Endothelial cell of umbilical vein (primary cell): ENCODE measurements around the gene MTSS2. TPM values are rescaled to one million over a fixed set of nuclear protein-coding genes. Genes with fewer than 3 reads are reported as not detected.

ENCODE experiments used
- BruUV-seq: library from RNA; stranded (reverse); fragments of 400-500 nt; replicated peaks from 2 replicates; lab custom pipeline; 2021; lab: Mats Ljungman, UMichigan
- CTCF ChIA-PET: fragments of 300-600, 350-600 bp; sonication (Branson Sonifier 250); formaldehyde crosslinking; loops from one replicate; lab custom pipeline; 2021; ENCODE audit warnings: antibody characterized with exemption, inconsistent platforms; lab: Charles Lee
- POLR2A ChIA-PET: fragments of 300-600, 350-600 bp; sonication (Branson Sonifier 250); formaldehyde crosslinking; loops from one replicate; lab custom pipeline; 2021; ENCODE audit warnings: antibody characterized with exemption, inconsistent platforms; lab: Charles Lee
- DNase-seq: peaks from one replicate; pipeline ENCODE4 v3.0.0-alpha.2; 2011; ENCODE audit warnings: low read depth, low spot score
- FAIRE-seq: peaks from 2 replicates; lab custom pipeline; 2011; peaks lifted over from hg19 to GRCh38; lab: Jason Lieb, UNC
- H2AFZ ChIP-seq: 2 replicates; pipeline ENCODE4 v1.6.0; 2012; ENCODE audit warnings: low read depth, low read length, control low read depth, inconsistent platforms
- H3K27ac ChIP-seq: 2 replicates; pipeline ENCODE4 v1.5.1; 2011; ENCODE audit warnings: low read depth, mild to moderate bottlenecking, control low read depth, low read length, moderate library complexity; ENCODE audit not compliant: insufficient read depth
- H3K27me3 ChIP-seq, 2 experiments: 2 replicates each; pipeline versions ENCODE4 v1.6.0 to v1.6.1; 2011; ENCODE audit warnings: low read length in 2 of 2, mixed read lengths in 1 of 2; ENCODE audit not compliant: control insufficient read depth in 2 of 2, insufficient read depth in 2 of 2
- H3K36me3 ChIP-seq, 2 experiments: 2 replicates in 1 of 2; 3 replicates in 1 of 2; pipeline ENCODE4 v1.5.1; 2011; ENCODE audit warnings: low read length in 2 of 2, mild to moderate bottlenecking in 1 of 2, moderate library complexity in 1 of 2; ENCODE audit not compliant: control insufficient read depth in 2 of 2, insufficient read depth in 2 of 2; ENCODE audit errors: extremely low read depth in 1 of 2
- H3K4me1 ChIP-seq: 3 replicates; pipeline ENCODE4 v1.5.1; 2011; ENCODE audit warnings: mild to moderate bottlenecking, low read length; ENCODE audit not compliant: control insufficient read depth, insufficient read depth; ENCODE audit errors: extremely low read depth
- H3K4me2 ChIP-seq: 2 replicates; pipeline ENCODE4 v1.6.1; 2011; ENCODE audit warnings: low read length, control low read depth, mixed read lengths; ENCODE audit not compliant: insufficient read depth
- H3K4me3 ChIP-seq, 3 experiments: fragments of 200-600 bp in 1 of 3; sonication (generic), shearing (Covaris generic) in 1 of 3; replicated peaks in 1 of 3; 2 replicates each; pipeline ENCODE4 v1.5.1; 2011 to 2016; ENCODE audit warnings: control low read depth in 3 of 3, low read length in 3 of 3, mild to moderate bottlenecking in 2 of 3, inconsistent platforms in 1 of 3, low read depth in 1 of 3, moderate library complexity in 1 of 3; ENCODE audit not compliant: insufficient read depth in 1 of 3
- H3K79me2 ChIP-seq: 2 replicates; pipeline ENCODE4 v1.6.0; 2012; ENCODE audit warnings: low read length, inconsistent platforms; ENCODE audit not compliant: control insufficient read depth, insufficient read depth
- H3K9ac ChIP-seq: replicated peaks from 2 replicates; pipeline ENCODE3; 2011; ENCODE audit warnings: low read length, control low read depth; ENCODE audit not compliant: insufficient read depth; ENCODE audit errors: extremely low read depth
- H3K9me1 ChIP-seq: replicated peaks from 3 replicates; pipeline ENCODE4 v1.6.0; 2011; ENCODE audit warnings: mild to moderate bottlenecking, low read length; ENCODE audit not compliant: control insufficient read depth, insufficient read depth; ENCODE audit errors: extremely low read depth
- H3K9me3 ChIP-seq: replicated peaks from 2 replicates; pipeline ENCODE4 v1.5.1; 2012; ENCODE audit warnings: low read length, inconsistent platforms; ENCODE audit not compliant: control insufficient read depth, insufficient read depth
- H4K20me1 ChIP-seq: replicated peaks from 2 replicates; pipeline ENCODE3; 2011; ENCODE audit warnings: mild to moderate bottlenecking, low read length; ENCODE audit not compliant: control insufficient read depth, insufficient read depth; ENCODE audit errors: extremely low read depth
- EZH2 ChIP-seq: IDR thresholded peaks from 2 replicates; pipeline ENCODE4 v1.6.1; 2012; ENCODE audit warnings: borderline replicate concordance, low read depth, mild to moderate bottlenecking, moderate library complexity, low read length, inconsistent platforms; ENCODE audit not compliant: severe bottlenecking
- GATA2 ChIP-seq: IDR thresholded peaks from 2 replicates; pipeline ENCODE4 v1.7.0; 2011; ENCODE audit warnings: low read depth, mild to moderate bottlenecking, moderate library complexity, mixed read lengths, low read length; ENCODE audit not compliant: insufficient read length, insufficient read depth
- JUN ChIP-seq: IDR thresholded peaks from 2 replicates; pipeline ENCODE4 v1.6.1; 2011; ENCODE audit warnings: borderline replicate concordance, low read depth; ENCODE audit not compliant: insufficient read length, insufficient read depth
- POLR2AphosphoS5 ChIP-seq: IDR thresholded peaks from 2 replicates; pipeline ENCODE4 v1.6.1; 2012; ENCODE audit warnings: low read depth, mild to moderate bottlenecking, control low read depth, low read length, moderate library complexity; ENCODE audit not compliant: insufficient read depth
- dilution Hi-C: fragments of 300-500 bp; cut with MboI; formaldehyde crosslinking; loops from one replicate; pipeline ENCODE4 v1.15.0; 2019; ENCODE audit warnings: low sequenced_read_pairs; ENCODE audit not compliant: extremely low pct_ligation_motif_present
- intact Hi-C: fragments of 100-400 bp; cut with micrococcal nuclease; formaldehyde crosslinking; loops from one replicate; pipeline ENCODE4 v1.10.0; 2022
- polyA plus RNA-seq, 4 experiments: library from polyadenylated mRNA; depleted of rRNA in 3 of 4; stranded (reverse) in 3 of 4; unstranded in 1 of 4; fragments of >200 nt; gene quantifications; 2 replicates each; pipeline versions ENCODE4 v1.2.1 to v1.2.3, GENCODE V29; 2011 to 2012; ENCODE audit warnings: missing spikeins in 1 of 4
- total RNA-seq: library from RNA; stranded (reverse); gene quantifications from 2 replicates; pipeline ENCODE4 v1.2.3, GENCODE V29; 2021

The MTSS2 gene
- total and polyA plus RNA-seq, 2 donors (not counting 3 experiments of a cell fraction or from before 2014, with no cell fraction given) = 38.4 to 42.3 TPM

DNA sequence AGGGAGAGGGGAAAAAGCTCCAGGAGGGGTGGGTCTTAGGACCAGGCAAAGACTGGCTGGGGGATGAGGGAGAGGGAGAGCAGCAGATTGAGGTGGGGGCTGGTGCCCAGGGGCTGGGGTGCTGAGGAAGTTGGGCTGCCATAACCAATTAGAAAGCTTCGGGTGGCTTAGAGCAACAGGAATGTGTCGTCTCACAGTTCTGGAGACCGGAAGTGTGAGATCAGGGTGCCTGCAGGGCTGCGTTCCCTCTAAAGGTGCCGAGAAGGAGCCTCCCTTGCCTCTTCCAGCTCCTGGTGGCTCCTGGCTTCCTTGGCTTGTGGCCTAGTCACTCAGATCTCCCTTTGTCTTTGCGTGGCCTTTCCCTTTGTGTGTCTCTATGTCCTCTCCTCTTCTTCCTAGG, 37.2 kb downstream of the MTSS2 start:
- Histone ChIP-seq H3K27me3 (no peaks in the 10 kb centered on the region), H3K27ac (no peak overlapping the region), H4K20me1 (no peaks in the 10 kb centered on the region), H3K4me2 (no peak overlapping the region), H3K4me3 (no peak overlapping the region), H3K4me1 (no peaks in the 10 kb centered on the region), H3K79me2 (no peaks in the 10 kb centered on the region), H2AFZ (no peak overlapping the region), H3K9ac (no peak overlapping the region), H3K9me1 (no peaks in the 10 kb centered on the region), H3K36me3 (no peaks in the 10 kb centered on the region), H3K9me3 (no peaks in the 10 kb centered on the region)
- dilution Hi-C loops = no loop called here
- TF ChIP-seq EZH2 (no peak), POLR2AphosphoS5 (no peak), JUN (no peak)
- CTCF ChIA-PET = interaction anchor here (1.3 kb wide), 1 partner anchor 80 kb away, joined by 3 read pairs; no protein-coding TSS in a partner anchor
- FAIRE-seq (no peak), DNase-seq (no peak)
- no TSS peak for BruUV-seq
- intact Hi-C loops = no loop called here
- POLR2A ChIA-PET = no interaction called here

DNA sequence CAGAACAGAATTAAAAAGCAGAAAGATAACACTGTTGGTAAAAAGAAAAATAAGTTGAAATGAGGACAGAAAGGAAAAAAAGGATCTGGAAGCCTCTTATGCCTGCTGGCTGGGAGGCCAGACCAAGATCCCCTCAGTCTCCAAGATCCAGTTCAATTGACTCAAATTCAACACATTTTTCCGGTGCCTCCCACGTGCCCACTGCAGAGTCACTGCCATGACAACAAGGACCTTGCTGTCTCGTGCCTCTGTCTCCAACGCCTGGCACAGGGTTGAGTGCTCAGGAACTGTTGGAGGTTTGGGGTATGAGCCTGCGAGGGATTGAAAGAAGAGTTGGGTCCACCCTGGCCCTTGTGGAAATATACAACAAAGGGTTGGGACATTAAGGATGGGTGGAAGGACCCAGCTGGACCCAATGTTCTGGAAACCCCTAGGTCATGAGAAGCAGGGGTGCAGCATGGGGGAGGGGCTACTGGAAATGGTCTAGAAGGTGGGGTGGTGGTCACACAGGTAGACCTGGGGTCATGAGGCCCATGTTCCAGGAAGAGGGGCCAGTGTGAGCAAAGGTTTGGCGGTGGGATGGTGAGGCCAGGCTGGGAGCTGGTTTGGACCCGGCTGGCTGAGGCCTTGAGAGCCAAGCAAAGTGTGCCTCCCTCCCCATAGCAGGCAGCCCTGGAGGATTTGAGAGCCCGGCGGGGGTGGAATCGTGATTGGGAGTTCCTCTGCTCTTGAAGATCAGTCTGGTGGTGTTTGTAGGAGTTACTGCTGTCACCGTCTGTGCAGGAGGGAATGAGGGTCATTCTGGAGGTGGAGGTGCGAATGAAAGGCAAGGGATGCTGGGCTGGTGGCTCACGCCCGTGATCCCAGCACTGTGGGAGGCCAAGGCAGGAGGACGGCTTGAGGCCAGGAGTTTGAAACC, 38.2 kb downstream of the MTSS2 start:
- no peaks in the 10 kb centered on the region for H3K9me3 ChIP-seq
- no peaks in the 10 kb centered on the region for H3K79me2 ChIP-seq
- TF ChIP-seq GATA2 = no peak
- H3K4me3 ChIP-seq = no peak overlapping the region
- dilution Hi-C loops (no loop called here), intact Hi-C loops (no loop called here)
- H3K4me2 ChIP-seq = no peak overlapping the region
- BruUV-seq = no TSS peak
- no peak overlapping the region for H3K27ac ChIP-seq
- H3K9me1 ChIP-seq = no peaks in the 10 kb centered on the region
- no peaks in the 10 kb centered on the region for H3K4me1 ChIP-seq
- no peak for FAIRE-seq
- DNase-seq = no peak
- ChIA-PET CTCF (no interaction called here), POLR2A (no interaction called here)
- no peaks in the 10 kb centered on the region for H3K27me3 ChIP-seq
- H3K36me3 ChIP-seq = no peaks in the 10 kb centered on the region
- no peak overlapping the region for H3K9ac ChIP-seq
- H4K20me1 ChIP-seq = no peaks in the 10 kb centered on the region
- no peak overlapping the region for H2AFZ ChIP-seq
